Body of pancreas (tissue), 4 donors: Measurements from ENCODE around the gene TOM1. TPM values are rescaled to one million over a fixed set of nuclear protein-coding genes. Genes with fewer than 3 reads are reported as not detected.

ENCODE experiments used
- ATAC-seq: fragments of 150-250 bp; one replicate; pipeline ENCODE4 v1.9.1; 2016
- DNase-seq, 4 donors: peaks; one replicate each; pipeline ENCODE4 v3.0.0-alpha.2; 2019
- H3K27ac ChIP-seq, 4 donors: fragments of 200-600 bp; sonication (generic); 1 replicate in 3 of 4; 2 replicates in 1 of 4; pipeline versions ENCODE4 v1.5.1 to v1.6.1; 2016 to 2019; ENCODE audit warnings: mild to moderate bottlenecking in 1 of 4, mixed read lengths in 1 of 4, moderate library complexity in 1 of 4
- H3K27me3 ChIP-seq, 2 donors: fragments of 200-600 bp; sonication (generic); one replicate each; pipeline ENCODE4 v1.6.0; 2016; ENCODE audit warnings: mild to moderate bottlenecking in 1 of 2
- H3K36me3 ChIP-seq, 2 donors: fragments of 200-600 bp; sonication (generic); replicated peaks in 1 of 2; 2 replicates each; pipeline ENCODE4 v1.5.1; 2016; ENCODE audit warnings: low read depth in 2 of 2; ENCODE audit not compliant: insufficient read depth in 1 of 2
- H3K4me1 ChIP-seq: fragments of 200-600 bp; sonication (generic); one replicate; pipeline ENCODE4 v1.6.0; 2016
- H3K4me3 ChIP-seq, 2 donors: fragments of 200-600 bp; sonication (generic); 1 replicate in 1 of 2; 2 replicates in 1 of 2; pipeline ENCODE4 v1.5.1; 2016 to 2019
- H3K9me3 ChIP-seq, 3 donors: fragments of 200-600 bp; sonication (generic); 1 replicate in 2 of 3; 2 replicates in 1 of 3; pipeline ENCODE4 v1.5.1; 2016
- CTCF ChIP-seq, 7 experiments: fragments of 450-650 bp in 4 of 7; fragments of 200-600 bp in 3 of 7; sonication (generic) in 3 of 7; IDR thresholded peaks; one replicate each; pipeline ENCODE4 v1.5.1; 2016 to 2019; ENCODE audit warnings: antibody characterized with exemption in 7 of 7
- POLR2A ChIP-seq, 3 donors: fragments of 450-650 bp; IDR thresholded peaks; one replicate each; pipeline ENCODE4 v1.6.1; 2016; ENCODE audit warnings: antibody characterized with exemption in 3 of 3, mild to moderate bottlenecking in 2 of 3
- WGBS, 2 donors: methylation state at CpG; one replicate each; pipeline ENCODE4 v1.1.5; 2017; 5-methylcytosine and 5-hydroxymethylcytosine counted together
- intact Hi-C: fragments of 100-400 bp; cut with DNase I; formaldehyde crosslinking; loops from one replicate; pipeline ENCODE4 v1.15.1; 2023
- total RNA-seq, 2 donors: library from RNA; depleted of rRNA; stranded (reverse); fragments of >200 nt; gene quantifications; one replicate each; pipeline ENCODE4 v1.1.0, GENCODE V29; 2016

Gene TOM1
- total RNA-seq, 2 donors from 2014 or later: 34.0 to 42.2 TPM

GRCh38 chr22:35345808-35346505, 46.3 kb downstream of the TOM1 start:
- intact Hi-C loops: no loop called here
- no peak overlapping the region for H3K27ac ChIP-seq
- TF ChIP-seq POLR2A (IDR thresholded peaks at IDR 0.05) (no peak), CTCF (IDR thresholded peaks at IDR 0.05) (no peak)
- 90 to 93% methylated on average over 9 to 11 of the region's 11 CpGs for WGBS, 2 donors
- ATAC-seq (no peak), DNase-seq (no peak)
- H3K36me3 ChIP-seq: peaks cover 0 to 10% of the 10 kb centered on the region in 2 donors
- H3K4me3 ChIP-seq: no peak overlapping the region
- H3K4me1 ChIP-seq: peaks cover 18% of the 10 kb centered on the region
- no peaks in the 10 kb centered on the region for H3K9me3 ChIP-seq
- H3K27me3 ChIP-seq: no peaks in the 10 kb centered on the region

- Histone ChIP-seq H3K9me3 (no peaks in the 10 kb centered on the region), H3K27me3 (no peaks in the 10 kb centered on the region), H3K4me3 (no peak overlapping the region), H3K36me3 (peaks cover 0 to 4% of the 10 kb centered on the region in 2 donors), H3K27ac (no peak overlapping the region), H3K4me1 (peaks cover 25% of the 10 kb centered on the region)
- 86 to 98% methylated on average over 8 to 18 of the region's 19 CpGs for whole genome bisulfite sequencing, 2 donors
- no peak for ATAC-seq
- TF ChIP-seq CTCF (IDR thresholded peaks at IDR 0.05) (no peak), POLR2A (IDR thresholded peaks at IDR 0.05) (no peak)
- no peak for DNase-seq
- intact Hi-C loops: no loop called here
Measured at GRCh38 chr22:35346596-35347220, 47.0 kb downstream of the TOM1 start.

- ATAC-seq: no peak
- Histone ChIP-seq H3K27me3 (no peaks in the 10 kb centered on the region), H3K4me1 (peaks cover 26% of the 10 kb centered on the region), H3K36me3 (peaks cover 0 to 4% of the 10 kb centered on the region in 2 donors), H3K4me3 (no peak overlapping the region), H3K27ac (no peak overlapping the region), H3K9me3 (no peaks in the 10 kb centered on the region)
- WGBS, 2 donors: 89 to 100% methylated on average over 2 to 10 of the region's 10 CpGs
- TF ChIP-seq POLR2A (IDR thresholded peaks at IDR 0.05) (no peak), CTCF (IDR thresholded peaks at IDR 0.05) (no peak)
- intact Hi-C loops: no loop called here
- no peak for DNase-seq
Measured at GRCh38 chr22:35347462-35347861, 47.8 kb downstream of the TOM1 start.

- Histone ChIP-seq H3K27ac (no peak overlapping the region), H3K36me3 (peaks cover 0 to 4% of the 10 kb centered on the region in 2 donors), H3K9me3 (no peaks in the 10 kb centered on the region), H3K4me3 (no peak overlapping the region), H3K27me3 (no peaks in the 10 kb centered on the region), H3K4me1 (peaks cover 26% of the 10 kb centered on the region)
- TF ChIP-seq POLR2A (IDR thresholded peaks at IDR 0.05): no peak
- no peak for TF ChIP-seq CTCF (IDR thresholded peaks at IDR 0.05)
- ATAC-seq: no peak
- intact Hi-C loops: no loop called here
- WGBS, 2 donors: 82 to 93% methylated on average over 8 to 18 of the region's 18 CpGs
- DNase-seq: no peak
Measured at GRCh38 chr22:35348026-35348590, 48.4 kb downstream of the TOM1 start.
